ENCODE data around the gene ABL1.

Gene ABL1

DNA sequence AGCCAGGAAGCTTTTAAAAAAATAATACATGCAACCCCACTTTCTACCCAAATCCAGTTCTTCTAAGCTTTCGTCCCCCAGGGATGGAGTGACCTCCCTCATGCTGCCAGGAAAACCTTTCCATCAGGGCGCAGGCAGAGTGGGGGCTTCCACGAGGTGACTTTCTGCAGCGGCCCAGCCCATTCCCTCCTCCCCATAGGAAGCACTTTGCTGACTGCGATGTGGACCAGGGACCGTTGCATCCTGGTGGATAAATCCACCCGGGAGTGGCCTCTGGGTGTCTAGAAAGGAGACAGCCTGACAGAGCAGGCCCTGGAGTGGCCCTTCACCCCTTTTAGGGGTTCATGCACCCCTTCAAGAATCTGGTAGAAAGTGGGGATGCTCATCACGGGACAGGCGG lies 60.0 kb downstream of the ABL1 start:
- Histone ChIP-seq H3K4me1 (ENCODE audit: control insufficient read depth, insufficient read depth, low read length) (no peaks in the 10 kb centered on the region; the same call in 1 of the 2 replicates), H3K9me3 (ENCODE audit: control insufficient read depth, insufficient read depth, low read depth, low read length) (no peaks in the 10 kb centered on the region), H3K4me3 (ENCODE audit: low read depth, low read length) (no peak overlapping the region), H3K27ac (ENCODE audit: low read depth, low read length) (no peak overlapping the region), H3K27me3 (ENCODE audit: control insufficient read depth, insufficient read depth, low read length) (no peaks in the 10 kb centered on the region), H3K9ac (ENCODE audit: low read length) (no peak overlapping the region), H3K36me3 (ENCODE audit: control insufficient read depth, insufficient read depth, low read length) (peaks cover 24% of the 10 kb centered on the region)

DNA sequence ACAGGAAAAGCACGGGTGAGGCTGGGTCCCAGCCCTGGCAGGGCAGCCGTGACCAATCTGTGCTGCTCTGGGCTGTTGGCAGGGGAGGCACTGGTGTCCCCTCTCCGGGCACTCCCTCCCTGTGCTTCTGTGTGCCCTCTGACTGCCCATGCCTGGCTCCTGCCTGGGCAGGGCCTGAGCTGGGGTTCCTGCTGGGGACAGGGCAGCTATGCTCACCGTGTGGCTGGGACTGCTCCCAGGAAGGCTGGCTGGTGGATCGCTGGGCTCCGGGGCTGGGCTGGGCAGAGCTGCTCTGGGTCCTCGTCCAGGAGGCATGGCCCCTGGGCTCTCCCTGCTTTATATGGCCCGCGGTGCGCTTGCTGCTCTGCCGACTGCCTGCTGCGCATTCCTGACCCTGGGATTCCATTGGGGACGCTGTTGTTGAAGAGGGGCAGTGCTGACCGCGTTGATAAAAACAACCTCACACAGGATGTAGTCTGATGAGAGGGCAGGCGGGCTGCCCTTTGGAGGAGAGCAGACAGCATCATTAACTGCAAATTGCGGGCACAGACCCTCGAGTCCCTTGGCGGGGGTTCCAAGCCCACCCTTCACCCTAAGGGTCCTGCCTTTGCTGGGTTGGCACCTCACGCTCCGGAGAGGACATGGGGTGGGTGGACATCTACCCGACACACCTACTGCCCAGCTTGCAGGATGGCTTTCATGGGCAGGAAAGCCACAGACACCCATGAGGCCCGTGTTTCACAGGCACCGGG lies 60.6 kb downstream of the ABL1 start:
- H3K9me3 ChIP-seq (ENCODE audit: control insufficient read depth, insufficient read depth, low read depth, low read length), result no peaks in the 10 kb centered on the region
- no peak overlapping the region for H3K9ac ChIP-seq (ENCODE audit: low read length)
- H3K36me3 ChIP-seq (ENCODE audit: control insufficient read depth, insufficient read depth, low read length), result peaks cover 20% of the 10 kb centered on the region
- H3K27ac ChIP-seq (ENCODE audit: low read depth, low read length), result no peak overlapping the region
- no peaks in the 10 kb centered on the region for H3K27me3 ChIP-seq (ENCODE audit: control insufficient read depth, insufficient read depth, low read length)
- H3K4me1 ChIP-seq (ENCODE audit: control insufficient read depth, insufficient read depth, low read length), result no peaks in the 10 kb centered on the region; the same call in 1 of the 2 replicates
- H3K4me3 ChIP-seq (ENCODE audit: low read depth, low read length), result no peak overlapping the region

DNA sequence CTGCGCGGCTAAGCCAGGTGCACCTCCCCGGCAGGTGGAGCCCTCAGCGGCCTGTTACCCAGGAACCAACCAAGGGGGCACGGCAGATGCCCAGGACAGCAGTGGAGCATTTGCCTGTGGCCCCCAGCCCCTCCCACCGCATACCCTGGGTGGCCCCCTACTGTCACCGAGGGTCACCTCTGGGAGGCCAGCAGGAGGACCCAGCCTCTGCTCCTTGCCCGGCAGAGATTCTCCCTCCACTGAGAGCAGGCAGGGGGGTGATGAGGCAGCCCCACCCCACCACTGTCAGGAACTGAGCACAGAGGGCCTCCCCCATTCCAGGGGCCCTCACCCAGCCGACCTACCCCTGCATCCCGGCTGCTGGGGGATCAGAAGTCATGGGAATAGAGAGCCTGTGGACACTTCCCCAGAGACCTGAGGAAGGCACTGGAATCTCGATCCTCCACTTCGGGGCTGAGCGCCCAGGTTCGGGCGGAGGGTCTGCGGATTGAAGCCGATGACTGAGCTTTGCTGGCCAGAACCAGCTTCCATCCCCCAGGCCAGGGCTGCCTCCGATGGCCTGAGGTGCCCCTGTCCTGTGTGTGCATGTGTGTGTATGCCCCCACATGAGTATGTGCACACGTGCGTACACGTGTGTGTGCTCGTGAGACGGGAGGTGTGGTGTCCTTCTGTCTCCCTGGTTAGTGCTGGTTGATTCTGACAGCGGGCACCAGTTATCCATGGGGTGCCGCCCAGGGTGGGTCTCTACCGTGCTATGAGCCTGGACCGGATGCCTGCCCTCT lies 61.4 kb downstream of the ABL1 start, which contains the start of gene QRFP:
Gene QRFP (minus strand): TSS at position 580 of the 782 bp plus-strand sequence. CDS start 2,974 bp downstream, outside the sequence.
- Histone ChIP-seq H3K4me3 (ENCODE audit: low read depth, low read length) (no peak within 1 kb of the TSS), H3K36me3 (ENCODE audit: control insufficient read depth, insufficient read depth, low read length) (peaks cover 19% of the 10 kb centered on the region), H3K27ac (ENCODE audit: low read depth, low read length) (no peak within 1 kb of the TSS), H3K4me1 (ENCODE audit: control insufficient read depth, insufficient read depth, low read length) (no peaks in the 10 kb centered on the region; the same call in 1 of the 2 replicates), H3K27me3 (ENCODE audit: control insufficient read depth, insufficient read depth, low read length) (no peaks in the 10 kb centered on the region), H3K9me3 (ENCODE audit: control insufficient read depth, insufficient read depth, low read depth, low read length) (no peaks in the 10 kb centered on the region), H3K9ac (ENCODE audit: low read length) (no peak within 1 kb of the TSS)

DNA sequence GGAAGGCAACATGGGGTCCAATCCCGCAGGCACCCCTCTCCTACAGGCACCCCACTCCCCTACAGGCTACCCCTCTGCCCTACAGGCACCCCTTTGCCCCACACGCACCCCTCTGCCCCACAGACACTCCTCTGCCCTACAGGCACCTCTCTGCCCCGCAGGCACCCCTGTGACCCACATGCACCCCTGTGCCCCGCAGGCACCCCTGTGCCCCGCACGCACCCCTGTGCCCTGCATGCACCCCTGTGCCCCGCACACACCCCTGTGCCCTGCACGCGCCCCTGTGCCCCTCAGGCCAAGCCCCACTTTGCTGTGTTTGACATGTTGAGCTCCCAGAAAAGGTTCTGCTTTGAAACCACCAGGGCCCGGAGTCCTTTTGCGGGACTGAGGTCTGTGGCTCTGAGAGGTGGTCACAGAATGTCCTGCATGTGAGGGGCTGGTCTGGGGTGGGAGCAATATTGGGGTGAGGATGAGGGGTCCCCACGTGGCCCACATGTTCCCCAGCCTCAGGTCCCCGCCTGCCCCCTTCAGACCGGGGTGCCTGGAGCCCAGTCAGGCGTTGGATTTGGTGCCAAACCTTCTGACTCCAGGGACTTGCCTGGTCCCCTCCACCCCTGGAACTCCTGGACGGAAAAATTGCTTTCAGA lies 62.2 kb downstream of the ABL1 start:
- H3K27me3 ChIP-seq (ENCODE audit: control insufficient read depth, insufficient read depth, low read length), result no peaks in the 10 kb centered on the region
- no peaks in the 10 kb centered on the region for H3K9me3 ChIP-seq (ENCODE audit: control insufficient read depth, insufficient read depth, low read depth, low read length)

DNA sequence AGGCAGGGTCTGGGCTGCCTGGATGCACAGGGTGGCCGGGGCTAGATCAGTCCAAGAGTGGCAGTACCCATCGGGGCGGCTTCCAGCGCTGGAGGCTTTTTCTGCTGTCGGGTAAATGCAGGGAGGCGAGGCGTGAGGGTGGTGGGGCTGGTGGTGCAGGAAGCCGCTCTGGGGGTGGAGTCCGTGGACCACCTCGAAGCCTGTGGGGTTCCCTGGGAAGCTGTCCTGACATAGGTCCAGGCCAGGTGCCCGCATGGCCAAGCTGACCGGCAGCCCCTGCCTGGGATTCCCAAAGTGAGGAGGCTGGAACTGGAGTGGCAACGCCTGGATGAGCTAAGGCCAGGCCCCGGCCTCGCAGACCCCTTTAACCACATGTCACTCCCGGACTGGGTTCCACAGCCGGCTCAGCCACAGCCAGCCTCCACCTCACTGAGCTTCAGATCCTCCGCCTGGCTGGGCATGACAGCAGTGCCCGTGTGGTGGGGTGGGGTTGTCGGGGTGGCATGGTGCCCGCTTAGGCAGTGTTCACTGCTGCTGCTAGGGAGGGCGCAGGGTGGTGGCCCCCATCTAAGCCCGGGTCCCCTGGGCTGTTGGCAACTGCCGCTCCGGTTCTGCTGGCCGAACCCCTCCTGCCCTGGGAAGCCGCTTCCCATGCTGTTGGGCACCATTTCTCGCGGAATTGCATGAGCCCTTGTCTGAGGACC lies 62.9 kb downstream of the ABL1 start:
- H3K4me1 ChIP-seq (ENCODE audit: control insufficient read depth, insufficient read depth, low read length), result no peaks in the 10 kb centered on the region; the same call in 1 of the 2 replicates
- H3K27ac ChIP-seq (ENCODE audit: low read depth, low read length), result no peak overlapping the region
- no peaks in the 10 kb centered on the region for H3K27me3 ChIP-seq (ENCODE audit: control insufficient read depth, insufficient read depth, low read length)
- H3K9me3 ChIP-seq (ENCODE audit: control insufficient read depth, insufficient read depth, low read depth, low read length), result no peaks in the 10 kb centered on the region
- no peak overlapping the region for H3K9ac ChIP-seq (ENCODE audit: low read length)
- peaks cover 5% of the 10 kb centered on the region; the same call in 1 of the 2 replicates for H3K36me3 ChIP-seq (ENCODE audit: control insufficient read depth, insufficient read depth, low read length)
- H3K4me3 ChIP-seq (ENCODE audit: low read depth, low read length), result no peak overlapping the region

More for the DNA sequence above, 62.2 kb downstream of the ABL1 start:
- Histone ChIP-seq H3K9ac (ENCODE audit: low read length) (no peak overlapping the region), H3K4me3 (ENCODE audit: low read depth, low read length) (no peak overlapping the region), H3K4me1 (ENCODE audit: control insufficient read depth, insufficient read depth, low read length) (no peaks in the 10 kb centered on the region; the same call in 1 of the 2 replicates), H3K27ac (ENCODE audit: low read depth, low read length) (no peak overlapping the region), H3K36me3 (ENCODE audit: control insufficient read depth, insufficient read depth, low read length) (peaks cover 11% of the 10 kb centered on the region)

DNA sequence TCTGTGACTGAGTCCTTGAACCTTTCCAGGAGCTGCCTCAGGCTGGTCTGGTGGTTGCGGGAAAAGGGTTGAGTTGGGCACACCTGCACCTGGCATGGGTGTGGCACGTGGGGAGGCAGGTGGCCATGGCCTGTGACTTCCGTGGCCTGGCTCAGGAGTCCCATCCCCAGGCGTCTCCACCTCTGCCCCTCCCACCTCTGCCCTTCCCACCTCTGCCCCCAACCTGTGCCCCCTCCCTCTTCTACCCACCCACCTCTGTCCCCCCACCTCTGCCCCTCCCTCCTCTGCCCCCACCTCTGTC lies 63.4 kb downstream of the ABL1 start:
- Histone ChIP-seq H3K4me1 (ENCODE audit: control insufficient read depth, insufficient read depth, low read length) (no peaks in the 10 kb centered on the region; the same call in 1 of the 2 replicates), H3K36me3 (ENCODE audit: control insufficient read depth, insufficient read depth, low read length) (no peaks in the 10 kb centered on the region), H3K9me3 (ENCODE audit: control insufficient read depth, insufficient read depth, low read depth, low read length) (no peaks in the 10 kb centered on the region), H3K27me3 (ENCODE audit: control insufficient read depth, insufficient read depth, low read length) (no peaks in the 10 kb centered on the region), H3K4me3 (ENCODE audit: low read depth, low read length) (no peak overlapping the region), H3K27ac (ENCODE audit: low read depth, low read length) (no peak overlapping the region), H3K9ac (ENCODE audit: low read length) (no peak overlapping the region)

DNA sequence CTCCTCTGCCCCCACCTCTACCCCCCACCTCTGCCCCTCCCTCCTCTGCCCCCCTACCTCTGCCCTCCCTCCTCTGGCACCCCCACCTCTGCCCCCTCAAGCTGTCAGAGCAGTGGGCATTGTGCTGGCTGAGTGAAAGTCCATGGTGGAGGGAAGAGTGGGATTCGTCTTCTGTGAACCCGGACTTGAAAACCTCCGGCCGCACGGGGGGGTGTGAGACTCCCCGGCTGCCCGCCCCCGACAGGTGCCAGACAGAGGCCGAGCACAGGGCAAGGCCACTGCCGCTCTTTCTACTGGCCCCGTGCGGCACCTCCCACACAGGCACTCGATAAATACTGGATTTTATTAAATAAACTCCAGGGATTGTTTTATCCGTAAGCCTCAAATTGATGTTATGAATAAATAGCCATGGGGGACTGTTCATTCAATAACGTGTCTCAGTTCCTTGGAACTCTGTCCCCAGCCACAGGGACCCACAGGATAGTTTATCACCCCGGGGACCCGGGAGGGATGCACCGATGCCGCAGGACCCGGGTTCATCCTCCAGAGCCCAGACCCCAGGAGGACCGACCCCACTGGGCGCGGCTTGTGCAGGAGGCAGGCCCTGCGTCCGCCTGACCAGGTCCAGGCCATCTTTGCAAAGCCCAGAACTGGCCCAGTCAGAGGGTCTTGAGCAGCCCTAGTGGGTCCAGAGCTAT lies 64.1 kb downstream of the ABL1 start:
- no peaks in the 10 kb centered on the region for H3K36me3 ChIP-seq (ENCODE audit: control insufficient read depth, insufficient read depth, low read length)
- no peak overlapping the region for H3K9ac ChIP-seq (ENCODE audit: low read length)
- H3K27ac ChIP-seq (ENCODE audit: low read depth, low read length), result no peak overlapping the region
- no peak overlapping the region for H3K4me3 ChIP-seq (ENCODE audit: low read depth, low read length)
- H3K4me1 ChIP-seq (ENCODE audit: control insufficient read depth, insufficient read depth, low read length), result no peaks in the 10 kb centered on the region; the same call in 1 of the 2 replicates
- no peaks in the 10 kb centered on the region for H3K27me3 ChIP-seq (ENCODE audit: control insufficient read depth, insufficient read depth, low read length)
- no peaks in the 10 kb centered on the region for H3K9me3 ChIP-seq (ENCODE audit: control insufficient read depth, insufficient read depth, low read depth, low read length)

DNA sequence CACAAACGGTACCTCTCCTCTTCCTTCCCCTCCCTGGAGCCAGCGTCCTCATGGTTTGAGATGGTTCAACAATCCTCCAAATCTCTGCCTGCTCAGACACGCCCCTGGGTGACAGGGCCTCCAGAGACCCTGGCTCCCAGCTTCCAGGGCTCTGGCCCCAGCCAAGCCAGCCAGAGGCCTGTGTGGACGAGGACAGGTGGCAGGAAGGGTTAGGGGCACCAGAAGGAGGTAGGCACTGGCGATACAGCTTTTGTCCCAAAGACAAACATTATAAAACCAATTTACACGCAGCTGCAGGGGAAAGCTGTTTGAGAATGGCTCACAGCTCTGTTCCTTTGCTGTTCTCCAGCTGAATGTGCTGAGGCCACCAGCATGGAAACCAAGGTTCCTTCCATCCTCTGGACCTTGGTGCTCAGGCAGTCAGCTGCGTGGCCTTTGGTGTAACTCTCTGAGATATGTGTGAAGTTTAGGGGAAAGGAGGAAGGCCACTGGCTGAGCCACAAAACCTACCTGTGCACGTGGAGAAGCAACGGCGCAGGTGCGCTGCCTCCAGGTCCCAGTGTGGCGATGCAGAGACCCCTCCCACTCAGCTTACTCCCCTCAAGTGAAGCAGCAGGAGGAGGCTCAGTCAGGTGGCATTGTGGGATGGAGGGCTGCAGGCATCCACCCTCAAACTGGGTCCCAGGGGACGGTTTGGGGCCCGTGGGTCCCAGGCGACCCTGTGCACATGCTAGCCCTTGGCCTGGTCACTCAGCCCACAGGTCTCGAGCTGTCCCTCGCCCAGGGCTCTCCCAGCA lies 65.8 kb downstream of the ABL1 start:
- Histone ChIP-seq H3K27ac (ENCODE audit: low read depth, low read length) (no peak overlapping the region), H3K9ac (ENCODE audit: low read length) (no peak overlapping the region), H3K27me3 (ENCODE audit: control insufficient read depth, insufficient read depth, low read length) (no peaks in the 10 kb centered on the region), H3K9me3 (ENCODE audit: control insufficient read depth, insufficient read depth, low read depth, low read length) (no peaks in the 10 kb centered on the region), H3K36me3 (ENCODE audit: control insufficient read depth, insufficient read depth, low read length) (no peaks in the 10 kb centered on the region), H3K4me3 (ENCODE audit: low read depth, low read length) (no peak overlapping the region), H3K4me1 (ENCODE audit: control insufficient read depth, insufficient read depth, low read length) (no peaks in the 10 kb centered on the region)

DNA sequence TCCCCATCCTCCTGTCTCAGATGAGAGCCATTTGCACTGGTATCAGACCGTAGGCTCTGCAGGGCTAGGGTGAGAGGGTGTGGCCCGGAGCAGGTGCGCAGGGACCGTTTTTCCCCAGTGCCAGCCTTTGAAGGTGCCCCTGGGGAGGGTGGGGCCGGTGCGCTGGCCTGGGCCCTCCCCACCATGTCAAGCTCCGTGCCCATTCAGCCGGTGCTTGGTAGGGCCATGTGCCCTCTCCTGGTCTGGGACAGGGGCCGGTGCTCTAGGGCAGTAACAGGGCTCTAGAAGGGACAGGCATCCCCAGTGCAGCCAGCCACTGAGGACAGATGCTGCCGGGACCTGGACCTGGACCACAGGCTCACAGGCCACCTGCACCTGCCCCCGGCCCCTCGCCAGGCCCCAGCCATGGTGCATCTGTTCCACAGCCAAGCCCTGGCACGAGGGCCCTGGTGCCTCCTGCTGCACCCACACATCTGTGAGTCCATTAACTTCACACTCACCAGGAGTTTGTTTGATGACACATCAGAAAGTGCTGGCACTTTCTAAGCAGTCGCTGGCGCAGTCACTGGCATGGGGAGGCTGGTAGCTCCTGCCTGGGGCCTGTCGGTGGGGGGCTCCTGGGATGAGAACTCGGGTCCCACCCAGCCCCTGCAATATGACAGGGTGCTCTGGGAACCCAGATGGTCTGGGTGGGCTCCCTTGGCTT lies 66.6 kb downstream of the ABL1 start:
- H3K27me3 ChIP-seq (ENCODE audit: control insufficient read depth, insufficient read depth, low read length), result no peaks in the 10 kb centered on the region
- H3K4me1 ChIP-seq (ENCODE audit: control insufficient read depth, insufficient read depth, low read length), result peaks cover 2% of the 10 kb centered on the region; the same call in 1 of the 2 replicates
- H3K9ac ChIP-seq (ENCODE audit: low read length), result no peak overlapping the region
- no peak overlapping the region for H3K27ac ChIP-seq (ENCODE audit: low read depth, low read length)
- H3K4me3 ChIP-seq (ENCODE audit: low read depth, low read length), result no peak overlapping the region
- H3K36me3 ChIP-seq (ENCODE audit: control insufficient read depth, insufficient read depth, low read length), result no peaks in the 10 kb centered on the region
- H3K9me3 ChIP-seq (ENCODE audit: control insufficient read depth, insufficient read depth, low read depth, low read length), result no peaks in the 10 kb centered on the region
